HepG2 (cell line): ENCODE data around the gene HIVEP2. TPM values are rescaled to one million over a fixed set of nuclear protein-coding genes. Genes with fewer than 3 reads are reported as not detected.

Source experiments
- AGO2 ChIP-seq: fragments of 200-400 bp; formaldehyde crosslinking; optimal IDR thresholded peaks from 2 replicates; pipeline ENCODE3; 2017; ENCODE audit warnings: mild to moderate bottlenecking, low read depth, low read length, moderate library complexity
- DR1 ChIP-seq: sonication (generic); formaldehyde crosslinking; IDR thresholded peaks from 2 replicates; pipeline ENCODE4 v1.8.0; 2021; ENCODE audit warnings: mild to moderate bottlenecking, missing genetic modification reagents, inconsistent platforms
- GATAD2A ChIP-seq: IDR thresholded peaks from 2 replicates; pipeline ENCODE4 v1.6.1; 2016
- HMGXB3 ChIP-seq: sonication (generic); formaldehyde crosslinking; IDR thresholded peaks from 2 replicates; pipeline ENCODE4 v1.4.0; 2020; ENCODE audit warnings: missing genetic modification reagents, borderline replicate concordance
- HNF1B ChIP-seq: sonication (generic); formaldehyde crosslinking; IDR thresholded peaks from 2 replicates; pipeline ENCODE4 v1.5.1; 2020; ENCODE audit warnings: mild to moderate bottlenecking, moderate library complexity, missing genetic modification reagents
- NAIF1 ChIP-seq: sonication (generic); formaldehyde crosslinking; IDR thresholded peaks from 2 replicates; pipeline ENCODE4 v1.5.0; 2020; ENCODE audit warnings: mild to moderate bottlenecking, missing genetic modification reagents, borderline replicate concordance
- ONECUT2 ChIP-seq: sonication (generic); formaldehyde crosslinking; IDR thresholded peaks from 2 replicates; pipeline ENCODE4 v1.4.0; 2020; ENCODE audit warnings: missing genetic modification reagents
- PLSCR1 ChIP-seq: sonication (generic); formaldehyde crosslinking; IDR thresholded peaks from 2 replicates; pipeline ENCODE4 v1.5.0; 2020; ENCODE audit warnings: missing genetic modification reagents, mild to moderate bottlenecking, borderline replicate concordance
- POGZ ChIP-seq: sonication (generic); formaldehyde crosslinking; IDR thresholded peaks from 2 replicates; pipeline ENCODE4 v1.4.0; 2020; ENCODE audit warnings: mild to moderate bottlenecking, missing genetic modification reagents
- POLR2AphosphoS2 ChIP-seq: IDR thresholded peaks from 2 replicates; pipeline ENCODE4 v1.6.1; 2011; ENCODE audit warnings: low read depth, low read length, improper control_type of control experiment
- SAFB2 ChIP-seq: sonication (generic); formaldehyde crosslinking; IDR thresholded peaks from 2 replicates; pipeline ENCODE4 v1.5.1; 2020; ENCODE audit warnings: missing genetic modification reagents, low read depth, mild to moderate bottlenecking, borderline replicate concordance
- SPEN ChIP-seq: sonication (generic); formaldehyde crosslinking; IDR thresholded peaks from 2 replicates; pipeline ENCODE4 v1.5.1; 2020; ENCODE audit warnings: low read depth, mild to moderate bottlenecking, missing genetic modification reagents
- U2AF1 ChIP-seq: fragments of 200-400 bp; formaldehyde crosslinking; optimal IDR thresholded peaks from 2 replicates; pipeline ENCODE3; 2017; ENCODE audit warnings: mild to moderate bottlenecking, low read depth, low read length
- ZBED4 ChIP-seq: sonication (generic); formaldehyde crosslinking; IDR thresholded peaks from 2 replicates; pipeline ENCODE4 v1.4.0; 2020; ENCODE audit warnings: missing genetic modification reagents, borderline replicate concordance
- ZBTB7B ChIP-seq: sonication (generic); formaldehyde crosslinking; IDR thresholded peaks from 2 replicates; pipeline ENCODE4 v1.4.0; 2020; ENCODE audit warnings: missing genetic modification reagents
- ZFP90 ChIP-seq: sonication (generic); formaldehyde crosslinking; IDR thresholded peaks from 2 replicates; pipeline ENCODE4 v1.8.0; 2022; ENCODE audit warnings: missing genetic modification reagents, mild to moderate bottlenecking, inconsistent platforms, borderline replicate concordance
- ZNF34 ChIP-seq: sonication (generic); formaldehyde crosslinking; IDR thresholded peaks from 2 replicates; pipeline ENCODE4 v1.4.0; 2020; ENCODE audit warnings: mild to moderate bottlenecking, missing genetic modification reagents, borderline replicate concordance
- polyA plus RNA-seq, 8 experiments: library from polyadenylated mRNA; depleted of rRNA in 3 of 8; stranded (reverse) in 7 of 8; unstranded in 1 of 8; fragments of >200 nt; fragmentation: Illumina TruSeq in 4 of 8; extraction: Trizol in 4 of 8; gene quantifications; 2 replicates each; pipeline versions ENCODE4 v1.2.1 to v1.2.3, GENCODE V29; 2011 to 2016; ENCODE audit warnings: low read depth in 4 of 8, missing spikeins in 1 of 8, mixed read lengths in 1 of 8; ENCODE audit not compliant: insufficient read depth in 1 of 8
- total RNA-seq, 5 experiments: library from RNA; depleted of rRNA; stranded (reverse); fragments of >200 nt; fragmentation: Illumina TruSeq; extraction: Trizol; gene quantifications; 2 replicates each; pipeline ENCODE4 v1.2.3, GENCODE V29; 2016; ENCODE audit warnings: low read depth in 1 of 5

HIVEP2 gene
- total and polyA plus RNA-seq, 2 of the 13 experiments (the other 11 are each of a cell fraction or from before 2014, with no cell fraction given): 3.4 to 12.9 TPM

- TF ChIP-seq DR1 (CRISPR knock-in tag): peak; percentile 55
- peak; percentile 98 for TF ChIP-seq AGO2
- peak; percentile 89; the same call in 1 of the 2 replicates for TF ChIP-seq SPEN (CRISPR knock-in tag)
- peak; percentile 80 for TF ChIP-seq POGZ (CRISPR knock-in tag)
- TF ChIP-seq ONECUT2 (CRISPR knock-in tag): no peak
- peak; percentile 64 for TF ChIP-seq POLR2AphosphoS2
- TF ChIP-seq SAFB2 (CRISPR knock-in tag): no peak
- TF ChIP-seq HNF1B (CRISPR knock-in tag): no peak; the same call in 1 of the 2 replicates
- TF ChIP-seq PLSCR1: 0 out of 2 replicates have a peak, but pooled peaks have one; percentile 51
- no peak for TF ChIP-seq ZNF34 (CRISPR knock-in tag)
- TF ChIP-seq ZBTB7B (CRISPR knock-in tag): peak; percentile 94
- peak; percentile 41; the same call in 1 of the 2 replicates for TF ChIP-seq GATAD2A (CRISPR knock-in tag)
- TF ChIP-seq HMGXB3 (CRISPR knock-in tag): peak; percentile 70; the same call in 1 of the 2 replicates
- TF ChIP-seq U2AF1: peak; percentile 60
- peak; percentile 93 for TF ChIP-seq ZFP90
- peak; percentile 90 for TF ChIP-seq ZBED4 (CRISPR knock-in tag)
- peak; percentile 64; the same call in 1 of the 2 replicates for TF ChIP-seq NAIF1 (CRISPR knock-in tag)
Measured at GRCh38 chr6:142926494-142927270, 18.3 kb downstream of the HIVEP2 start (continued).
